Psoas muscle (tissue), 8 donors: ENCODE results near the gene FHIP1B. TPM values are rescaled to one million over a fixed set of nuclear protein-coding genes. Genes with fewer than 3 reads are reported as not detected.

ENCODE experiments used
- ATAC-seq, 4 donors: fragments of 200-7000 bp; cut with Tn5 transposase; one replicate each; pipeline ENCODE4 v1.9.1; 2020; ENCODE audit warnings: moderate library complexity in 3 of 4, mild to moderate bottlenecking in 2 of 4
- DNase-seq, 2 donors: peaks; one replicate each; pipeline ENCODE4 v3.0.0-alpha.2; 2020
- H3K27ac ChIP-seq: fragments of 200-600 bp; one replicate; pipeline ENCODE4 v1.8.0; 2022
- H3K27me3 ChIP-seq, 3 donors: fragments of 200-600 bp in 1 of 3; one replicate each; pipeline versions ENCODE4 v1.6.1 to v1.8.0; 2013 to 2022; ENCODE audit warnings: low read length in 2 of 3, mild to moderate bottlenecking in 2 of 3, moderate library complexity in 1 of 3; ENCODE audit not compliant: insufficient read depth in 3 of 3
- H3K36me3 ChIP-seq, 2 donors: fragments of 200-600 bp in 1 of 2; one replicate each; pipeline versions ENCODE4 v1.6.1 to v1.8.0; 2013 to 2022; ENCODE audit warnings: low read depth in 1 of 2, mild to moderate bottlenecking in 1 of 2, moderate library complexity in 1 of 2; ENCODE audit not compliant: insufficient read depth in 1 of 2
- H3K4me1 ChIP-seq: fragments of 200-600 bp; one replicate; pipeline ENCODE4 v1.8.0; 2022
- H3K4me3 ChIP-seq: fragments of 200-600 bp; one replicate; pipeline ENCODE4 v1.8.0; 2022; ENCODE audit warnings: mild to moderate bottlenecking
- H3K9me3 ChIP-seq: fragments of 200-600 bp; one replicate; pipeline ENCODE4 v1.8.0; 2022
- WGBS, 3 donors: extraction: QIAGEN DNeasy Blood & Tissue Kit; methylation state at CpG; one replicate each; pipeline versions ENCODE4 v1.1.6 to v1.1.7; 2013; 5-methylcytosine and 5-hydroxymethylcytosine counted together
- intact Hi-C, 2 donors: fragments of 100-400 bp; cut with DNase I; formaldehyde crosslinking; loops; one replicate each; pipeline versions ENCODE4 v1.11.0 to v1.14.2; 2022
- polyA plus RNA-seq, 3 donors: library from polyadenylated mRNA; stranded (reverse); fragments of 200-250 nt; gene quantifications; one replicate each; pipeline ENCODE4 v1.2.3, GENCODE V29; 2013
- total RNA-seq, 4 donors: library from RNA; stranded (reverse); fragmentation: NEBNext Ultra II Directional in 2 of 4; extraction: Animal tissue kit (Norgen Biotek cat#: 25700) in 2 of 4; gene quantifications; one replicate each; pipeline versions ENCODE4 v1.2.1 to v1.2.4, GENCODE V29; 2021 to 2023
- TF ChIP-seq, protein P1 (sequence below): fragments of 200-600 bp; IDR thresholded peaks from one replicate; pipeline ENCODE4 v1.8.0; 2022; ENCODE audit warnings: antibody characterized with exemption
- donor health status: healthy with polysubstance abuse.
- donor health status: DM: no; HTN: no; CAD: no; lungs with moderate emphysema.
- donor health status: Bipolar disorder and iron deficiency.
- donor health status: healthy.
- donor health status: DM: yes; HTN: yes; CAD: no.
- donor health status: DM: no; HTN: no; CAD: no.
- donor health status: DM: no; HTN: no; CAD: no.
- donor health status: DM: yes; HTN: yes; CAD: no.

The FHIP1B gene
- total and polyA plus RNA-seq, 7 donors, result 9.1 to 22.2 (median 16.8) TPM

DNA sequence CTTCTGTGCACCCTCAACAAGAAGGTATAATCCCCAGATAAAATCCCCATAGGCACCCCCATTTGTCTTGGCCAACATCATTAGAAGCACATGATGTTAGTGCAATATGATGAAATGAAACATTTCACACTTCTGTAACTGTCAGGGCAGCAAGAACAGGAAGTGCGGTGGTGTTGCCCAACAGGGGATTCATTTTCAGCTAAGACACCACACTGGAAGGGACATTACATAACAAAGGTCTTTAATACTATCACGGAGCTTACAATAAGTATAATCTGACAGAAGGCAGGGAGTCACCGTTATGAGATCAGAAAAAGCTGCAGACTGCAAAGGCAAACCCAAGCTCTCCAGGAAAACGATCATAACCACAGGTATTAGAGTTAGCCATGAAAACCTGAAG lies 33.5 kb downstream of the FHIP1B start:
- TF ChIP-seq, protein P1, sequence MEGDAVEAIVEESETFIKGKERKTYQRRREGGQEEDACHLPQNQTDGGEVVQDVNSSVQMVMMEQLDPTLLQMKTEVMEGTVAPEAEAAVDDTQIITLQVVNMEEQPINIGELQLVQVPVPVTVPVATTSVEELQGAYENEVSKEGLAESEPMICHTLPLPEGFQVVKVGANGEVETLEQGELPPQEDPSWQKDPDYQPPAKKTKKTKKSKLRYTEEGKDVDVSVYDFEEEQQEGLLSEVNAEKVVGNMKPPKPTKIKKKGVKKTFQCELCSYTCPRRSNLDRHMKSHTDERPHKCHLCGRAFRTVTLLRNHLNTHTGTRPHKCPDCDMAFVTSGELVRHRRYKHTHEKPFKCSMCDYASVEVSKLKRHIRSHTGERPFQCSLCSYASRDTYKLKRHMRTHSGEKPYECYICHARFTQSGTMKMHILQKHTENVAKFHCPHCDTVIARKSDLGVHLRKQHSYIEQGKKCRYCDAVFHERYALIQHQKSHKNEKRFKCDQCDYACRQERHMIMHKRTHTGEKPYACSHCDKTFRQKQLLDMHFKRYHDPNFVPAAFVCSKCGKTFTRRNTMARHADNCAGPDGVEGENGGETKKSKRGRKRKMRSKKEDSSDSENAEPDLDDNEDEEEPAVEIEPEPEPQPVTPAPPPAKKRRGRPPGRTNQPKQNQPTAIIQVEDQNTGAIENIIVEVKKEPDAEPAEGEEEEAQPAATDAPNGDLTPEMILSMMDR, result no peak
- WGBS, 3 donors, result 56 to 74% (median 64%) methylated on average over 4 of the region's 4 CpGs
- peak; percentile 39 to 66 for DNase-seq
- Histone ChIP-seq H3K27me3 (no peaks in the 10 kb centered on the region), H3K4me3 (no peak overlapping the region), H3K36me3 (peaks cover 7 to 17% of the 10 kb centered on the region in 2 donors), H3K4me1 (no peaks in the 10 kb centered on the region), H3K9me3 (no peaks in the 10 kb centered on the region), H3K27ac (no peak overlapping the region)
- intact Hi-C loops, result no loop called here
- peak; percentile 39 to 84 (median 50) for ATAC-seq

DNA sequence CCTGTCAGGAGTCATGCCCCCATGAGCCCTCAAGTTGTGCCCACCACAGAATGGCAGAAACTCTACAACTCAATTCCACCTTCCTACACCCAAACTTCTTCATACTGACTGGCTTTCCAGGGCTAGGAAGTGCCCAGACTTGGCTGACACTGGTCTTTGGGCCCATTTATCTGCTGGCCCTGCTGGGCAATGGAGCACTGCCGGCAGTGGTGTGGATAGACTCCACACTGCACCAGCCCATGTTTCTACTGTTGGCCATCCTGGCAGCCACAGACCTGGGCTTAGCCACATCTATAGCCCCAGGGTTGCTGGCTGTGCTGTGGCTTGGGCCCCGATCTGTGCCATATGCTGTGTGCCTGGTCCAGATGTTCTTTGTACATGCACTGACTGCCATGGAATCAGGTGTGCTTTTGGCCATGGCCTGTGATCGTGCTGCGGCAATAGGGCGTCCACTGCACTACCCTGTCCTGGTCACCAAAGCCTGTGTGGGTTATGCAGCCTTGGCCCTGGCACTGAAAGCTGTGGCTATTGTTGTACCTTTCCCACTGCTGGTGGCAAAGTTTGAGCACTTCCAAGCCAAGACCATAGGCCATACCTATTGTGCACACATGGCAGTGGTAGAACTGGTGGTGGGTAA lies 35.1 kb downstream of the FHIP1B start, which contains the start of gene OR52W1:
OR52W1 (plus strand) TSS at position 51 of the 637 bp plus-strand sequence; CDS start at position 51, 0 bp downstream.
- no peaks in the 10 kb centered on the region for H3K4me1 ChIP-seq
- intact Hi-C loops, result no loop called here
- WGBS, 3 donors, result 94 to 96% (median 96%) methylated on average over 5 of the region's 5 CpGs

DNA sequence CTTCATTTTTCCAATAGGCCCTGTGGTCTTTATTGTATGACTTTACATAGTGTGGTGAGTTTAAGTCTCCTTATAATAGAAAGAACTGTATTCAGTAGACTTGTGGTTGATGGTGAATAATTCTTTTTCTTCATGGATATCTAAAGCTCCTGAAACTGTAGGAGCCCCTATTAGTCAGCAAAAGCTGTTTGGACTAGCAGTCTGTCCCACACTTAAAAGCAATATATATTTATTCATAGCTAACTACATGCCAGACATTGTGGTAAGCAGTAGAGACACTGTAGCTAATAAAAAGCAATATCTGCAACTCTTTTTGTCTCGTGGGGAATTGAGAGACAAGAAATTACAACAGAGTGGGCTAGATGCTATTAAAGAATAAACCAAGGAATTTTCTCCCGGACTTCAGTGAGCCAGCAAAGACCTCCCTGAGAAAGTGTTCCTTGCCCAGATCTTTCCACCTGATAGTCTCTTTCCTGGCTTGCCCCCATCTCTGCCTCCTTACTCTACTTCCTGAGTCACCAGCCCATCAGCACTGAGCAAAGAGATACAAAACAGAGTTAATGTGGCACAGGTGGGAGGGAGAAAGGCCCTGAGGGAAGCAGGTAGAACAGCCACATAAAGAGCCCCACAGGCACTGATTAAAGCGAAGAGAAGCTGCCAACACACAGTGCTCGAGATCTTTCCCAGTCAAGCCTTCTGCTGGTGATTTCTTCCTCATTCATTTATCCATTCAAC lies 36.8 kb downstream of the FHIP1B start:
- DNase-seq, result no peak
- Histone ChIP-seq H3K27ac (no peak overlapping the region), H3K27me3 (no peaks in the 10 kb centered on the region), H3K4me3 (no peak overlapping the region), H3K4me1 (no peaks in the 10 kb centered on the region), H3K9me3 (no peaks in the 10 kb centered on the region), H3K36me3 (no peaks in the 10 kb centered on the region)
- 78 to 86% (median 85%) methylated on average over 4 of the region's 4 CpGs for whole genome bisulfite sequencing, 3 donors
- TF ChIP-seq, protein P1, result no peak
- no peak for ATAC-seq
- intact Hi-C loops, result no loop called here

More for the DNA sequence above, 35.1 kb downstream of the FHIP1B start, which contains the start of gene OR52W1:
- H3K4me3 ChIP-seq, result no peak within 1 kb of the TSS
- DNase-seq (no peak), ATAC-seq (no peak)
- TF ChIP-seq, protein P1, result no peak
- H3K36me3 ChIP-seq, result peaks cover under 1 to 2% of the 10 kb centered on the region in 2 donors
- H3K27ac ChIP-seq, result no peak within 1 kb of the TSS
- no peaks in the 10 kb centered on the region for H3K27me3 ChIP-seq
- no peaks in the 10 kb centered on the region for H3K9me3 ChIP-seq

DNA sequence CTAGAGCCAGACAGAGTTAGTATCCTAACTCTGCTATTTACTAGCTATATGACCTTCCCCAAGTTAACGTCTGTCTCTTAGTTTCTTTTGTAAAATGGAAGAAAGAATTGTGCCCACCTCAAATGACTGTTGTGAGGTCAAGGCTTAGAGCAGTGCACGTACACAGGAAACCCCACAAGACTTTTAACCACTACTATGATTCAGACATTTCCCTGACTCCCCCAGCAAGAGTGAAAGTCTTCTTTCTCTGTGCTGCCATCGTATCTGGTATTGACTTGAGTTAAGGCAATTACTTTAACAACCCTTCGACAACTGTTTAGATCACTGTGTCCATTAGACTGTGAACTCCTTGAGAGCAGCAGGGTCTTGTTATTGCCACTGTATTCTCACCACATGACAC lies 38.0 kb downstream of the FHIP1B start:
- Histone ChIP-seq H3K36me3 (no peaks in the 10 kb centered on the region), H3K27me3 (no peaks in the 10 kb centered on the region), H3K9me3 (no peaks in the 10 kb centered on the region), H3K4me3 (no peak overlapping the region), H3K4me1 (no peaks in the 10 kb centered on the region), H3K27ac (no peak overlapping the region)
- intact Hi-C loops, result no loop called here
- TF ChIP-seq, protein P1, result no peak
- DNase-seq (no peak), ATAC-seq (no peak)
- 44 to 48% (median 45%) methylated on average over 4 of the region's 4 CpGs for WGBS, 3 donors
